ENCODE data around the gene NOG. TPM values are rescaled to one million over a fixed set of nuclear protein-coding genes. Genes with fewer than 3 reads are reported as not detected.

Gene NOG
- total RNA-seq, 1 experiment from 2014 or later, result 0.25 TPM

DNA sequence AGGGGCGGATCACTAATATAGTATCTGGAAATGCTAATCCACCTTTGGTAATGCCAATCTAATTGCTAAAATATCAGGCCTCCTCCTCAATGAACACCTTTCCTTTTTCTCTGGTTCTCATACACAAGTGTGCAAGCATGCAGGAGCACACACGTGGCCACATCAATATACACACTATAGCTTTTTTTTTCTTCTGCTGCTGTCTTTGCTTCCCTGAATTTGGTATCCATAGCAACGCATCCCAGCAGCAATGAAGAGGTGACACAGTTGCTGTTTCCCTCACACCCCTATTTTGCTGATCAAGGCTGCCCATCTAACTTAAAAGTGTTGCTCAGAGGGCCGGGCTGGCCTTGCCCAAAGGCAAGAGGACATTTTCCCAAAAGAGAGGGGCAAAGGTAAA, 15.4 kb downstream of the NOG start:
- intact Hi-C loops (cut with micrococcal nuclease), result no loop called here
- Histone ChIP-seq H3K4me3 (replicated peaks in 1 of 2; ENCODE audit: low read depth in 1 of 2, low read length in 2 of 2) (no peak overlapping the region), H3K27ac (ENCODE audit: low read depth, low read length) (no peak overlapping the region), H3K9me2 (ENCODE audit: insufficient read depth) (no peaks in the 10 kb centered on the region), H3K79me2 (ENCODE audit: insufficient read depth, low read length) (no peaks in the 10 kb centered on the region), H3K4me1 (ENCODE audit: control insufficient read depth in 1 of 2, insufficient read depth in 2 of 2, low read length in 2 of 2) (no peaks in the 10 kb centered on the region), H3K9me3 (ENCODE audit: control insufficient read depth in 1 of 2, insufficient read depth in 1 of 2, low read depth in 1 of 2, low read length in 2 of 2) (no peaks in the 10 kb centered on the region), H3K9ac (ENCODE audit: low read length) (no peak overlapping the region), H3K4me2 (ENCODE audit: low read length) (no peak overlapping the region), H3K36me3 (ENCODE audit: control insufficient read depth in 1 of 2, insufficient read depth in 2 of 2, low read length in 2 of 2) (no peaks in the 10 kb centered on the region), H3K27me3 (ENCODE audit: insufficient read depth, low read length) (no peaks in the 10 kb centered on the region), H2AFZ (ENCODE audit: low read depth, low read length, poor library complexity, severe bottlenecking) (no peak overlapping the region), H4K20me1 (ENCODE audit: insufficient read depth) (no peaks in the 10 kb centered on the region)
- TF ChIP-seq FOSL1 (IDR thresholded peaks at IDR 0.05; ENCODE audit: low read depth), result no peak
- TF ChIP-seq, protein P1, sequence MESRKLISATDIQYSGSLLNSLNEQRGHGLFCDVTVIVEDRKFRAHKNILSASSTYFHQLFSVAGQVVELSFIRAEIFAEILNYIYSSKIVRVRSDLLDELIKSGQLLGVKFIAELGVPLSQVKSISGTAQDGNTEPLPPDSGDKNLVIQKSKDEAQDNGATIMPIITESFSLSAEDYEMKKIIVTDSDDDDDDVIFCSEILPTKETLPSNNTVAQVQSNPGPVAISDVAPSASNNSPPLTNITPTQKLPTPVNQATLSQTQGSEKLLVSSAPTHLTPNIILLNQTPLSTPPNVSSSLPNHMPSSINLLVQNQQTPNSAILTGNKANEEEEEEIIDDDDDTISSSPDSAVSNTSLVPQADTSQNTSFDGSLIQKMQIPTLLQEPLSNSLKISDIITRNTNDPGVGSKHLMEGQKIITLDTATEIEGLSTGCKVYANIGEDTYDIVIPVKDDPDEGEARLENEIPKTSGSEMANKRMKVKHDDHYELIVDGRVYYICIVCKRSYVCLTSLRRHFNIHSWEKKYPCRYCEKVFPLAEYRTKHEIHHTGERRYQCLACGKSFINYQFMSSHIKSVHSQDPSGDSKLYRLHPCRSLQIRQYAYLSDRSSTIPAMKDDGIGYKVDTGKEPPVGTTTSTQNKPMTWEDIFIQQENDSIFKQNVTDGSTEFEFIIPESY (IDR thresholded peaks at IDR 0.05; ENCODE audit: extremely low read depth, insufficient replicate concordance, low read length), result no peak
- TF ChIP-seq SIN3A (IDR thresholded peaks at IDR 0.05; ENCODE audit: low read depth), result no peak
- no peak for TF ChIP-seq EGR1 (IDR thresholded peaks at IDR 0.05; ENCODE audit: low read depth)
- TF ChIP-seq, protein P2, sequence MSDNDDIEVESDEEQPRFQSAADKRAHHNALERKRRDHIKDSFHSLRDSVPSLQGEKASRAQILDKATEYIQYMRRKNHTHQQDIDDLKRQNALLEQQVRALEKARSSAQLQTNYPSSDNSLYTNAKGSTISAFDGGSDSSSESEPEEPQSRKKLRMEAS (IDR thresholded peaks at IDR 0.05), result no peak
- TF ChIP-seq CBX3 (IDR thresholded peaks at IDR 0.05; ENCODE audit: low read depth), result no peak
- no peak for TF ChIP-seq ZFX (IDR thresholded peaks at IDR 0.05)
- no peak for TF ChIP-seq CEBPB (IDR thresholded peaks at IDR 0.05; ENCODE audit: low read depth)
- TF ChIP-seq, protein P3, sequence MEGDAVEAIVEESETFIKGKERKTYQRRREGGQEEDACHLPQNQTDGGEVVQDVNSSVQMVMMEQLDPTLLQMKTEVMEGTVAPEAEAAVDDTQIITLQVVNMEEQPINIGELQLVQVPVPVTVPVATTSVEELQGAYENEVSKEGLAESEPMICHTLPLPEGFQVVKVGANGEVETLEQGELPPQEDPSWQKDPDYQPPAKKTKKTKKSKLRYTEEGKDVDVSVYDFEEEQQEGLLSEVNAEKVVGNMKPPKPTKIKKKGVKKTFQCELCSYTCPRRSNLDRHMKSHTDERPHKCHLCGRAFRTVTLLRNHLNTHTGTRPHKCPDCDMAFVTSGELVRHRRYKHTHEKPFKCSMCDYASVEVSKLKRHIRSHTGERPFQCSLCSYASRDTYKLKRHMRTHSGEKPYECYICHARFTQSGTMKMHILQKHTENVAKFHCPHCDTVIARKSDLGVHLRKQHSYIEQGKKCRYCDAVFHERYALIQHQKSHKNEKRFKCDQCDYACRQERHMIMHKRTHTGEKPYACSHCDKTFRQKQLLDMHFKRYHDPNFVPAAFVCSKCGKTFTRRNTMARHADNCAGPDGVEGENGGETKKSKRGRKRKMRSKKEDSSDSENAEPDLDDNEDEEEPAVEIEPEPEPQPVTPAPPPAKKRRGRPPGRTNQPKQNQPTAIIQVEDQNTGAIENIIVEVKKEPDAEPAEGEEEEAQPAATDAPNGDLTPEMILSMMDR (IDR thresholded peaks at IDR 0.05 in 2 of 3, conservative IDR thresholded peaks at IDR 0.05 in 1 of 3; ENCODE audit: borderline replicate concordance in 1 of 3, insufficient read depth in 1 of 3, low read depth in 2 of 3, low read length in 2 of 3), result no peak
- no TSS peak for BruUV-seq (replicated peaks)
- CTCF ChIA-PET, result no interaction called here
- no peak for ATAC-seq
- RAD21 ChIA-PET (ENCODE audit: low non-redundant PET in 1 of 2, low total read pairs in 2 of 2, uncharacterized antibody in 2 of 2, unreplicated experiment in 2 of 2), result no interaction called here
- no peak for DNase-seq (ENCODE audit: low read depth, low spot score)
- POLR2A ChIA-PET, result interaction anchor here (1.3 kb wide), 1 partner anchor 16 kb away, joined by 3 read pairs; the partner anchor contains the start of gene NOG
